Gastrocnemius medialis (tissue), 4 donors: ENCODE results near the gene DRGX. TPM values are rescaled to one million over a fixed set of nuclear protein-coding genes. Genes with fewer than 3 reads are reported as not detected.

Experiments
- ATAC-seq, 2 donors: fragments of 150-250 bp; one replicate each; pipeline ENCODE4 v1.9.1; 2016
- DNase-seq, 2 donors: peaks; one replicate each; pipeline ENCODE4 v3.0.0-alpha.2; 2019
- H3K27ac ChIP-seq, 4 donors: fragments of 200-600 bp; sonication (generic); 1 replicate in 1 of 4; 2 replicates in 3 of 4; pipeline ENCODE4 v1.5.1; 2016 to 2018; ENCODE audit warnings: mild to moderate bottlenecking in 2 of 4, moderate library complexity in 1 of 4
- H3K27me3 ChIP-seq, 3 donors: fragments of 200-600 bp; sonication (generic) in 2 of 3; 1 replicate in 1 of 3; 2 replicates in 2 of 3; pipeline versions ENCODE4 v1.5.1 to v1.6.0; 2016 to 2019; ENCODE audit warnings: mild to moderate bottlenecking in 1 of 3, moderate library complexity in 1 of 3
- H3K36me3 ChIP-seq, 2 donors: fragments of 200-600 bp; sonication (generic) in 1 of 2; one replicate each; pipeline ENCODE4 v1.5.1; 2017 to 2018
- H3K4me1 ChIP-seq, 2 donors: fragments of 200-600 bp; sonication (generic) in 1 of 2; one replicate each; pipeline ENCODE4 v1.5.1; 2016 to 2017; ENCODE audit warnings: mild to moderate bottlenecking in 2 of 2
- H3K4me3 ChIP-seq, 4 donors: fragments of 200-600 bp; sonication (generic) in 3 of 4; 1 replicate in 1 of 4; 2 replicates in 3 of 4; pipeline ENCODE4 v1.5.1; 2016 to 2019; ENCODE audit warnings: mild to moderate bottlenecking in 2 of 4
- H3K9me3 ChIP-seq, 3 donors: fragments of 200-600 bp; sonication (generic) in 2 of 3; 1 replicate in 1 of 3; 2 replicates in 2 of 3; pipeline ENCODE4 v1.5.1; 2016 to 2019
- CTCF ChIP-seq, 5 experiments: fragments of 450-650 bp in 3 of 5; fragments of 200-600 bp in 2 of 5; sonication (generic) in 2 of 5; IDR thresholded peaks in 4 of 5; conservative IDR thresholded peaks in 1 of 5; 1 replicate in 4 of 5; 2 replicates in 1 of 5; pipeline ENCODE4 v1.5.1; 2016 to 2019; ENCODE audit warnings: antibody characterized with exemption in 5 of 5, mild to moderate bottlenecking in 3 of 5, moderate library complexity in 3 of 5
- POLR2A ChIP-seq, 2 donors: fragments of 450-650 bp; IDR thresholded peaks; one replicate each; pipeline ENCODE4 v1.6.1; 2017; ENCODE audit warnings: antibody characterized with exemption in 2 of 2, mild to moderate bottlenecking in 2 of 2, moderate library complexity in 2 of 2
- in situ Hi-C, 4 donors: fragments of 200-750 bp; cut with MboI; loops; one replicate each; pipeline versions ENCODE4 v1.15.0 to v1.8.0; 2017; ENCODE audit warnings: low sequenced_read_pairs in 4 of 4
- intact Hi-C: fragments of 100-400 bp; cut with DNase I; formaldehyde crosslinking; loops from one replicate; pipeline ENCODE4 v1.15.1; 2023; ENCODE audit warnings: low total_unique reads
- total RNA-seq, 4 donors: library from RNA; depleted of rRNA; stranded (reverse); fragments of >200 nt; gene quantifications; one replicate each; pipeline versions ENCODE4 v1.1.0 to v1.2.3, GENCODE V29; 2016

The DRGX gene
- total RNA-seq, 4 donors from 2014 or later = not detected

- Histone ChIP-seq H3K27ac (no peak overlapping the region), H3K4me1 (no peaks in the 10 kb centered on the region), H3K4me3 (no peak overlapping the region), H3K9me3 (no peaks in the 10 kb centered on the region), H3K27me3 (peaks cover 0 to 6% (median 5%) of the 10 kb centered on the region in 3 donors), H3K36me3 (no peaks in the 10 kb centered on the region)
- DNase-seq = no peak
- no peak for TF ChIP-seq POLR2A (IDR thresholded peaks at IDR 0.05)
- intact Hi-C loops (no loop called here), in situ Hi-C loops (loop anchor here in 2 of 4 donors (25.0 kb wide), 1 partner anchor 397 kb away; no protein-coding TSS in a partner anchor)
- no peak for ATAC-seq
These were observed 11.5 kb downstream of the DRGX start for GRCh38 chr10:49384268-49384953.

- Histone ChIP-seq H3K36me3 (no peaks in the 10 kb centered on the region), H3K27ac (no peak overlapping the region), H3K9me3 (no peaks in the 10 kb centered on the region), H3K4me3 (no peak overlapping the region), H3K4me1 (no peaks in the 10 kb centered on the region), H3K27me3 (peaks cover 0 to 5% (median 1%) of the 10 kb centered on the region in 3 donors)
- TF ChIP-seq POLR2A (IDR thresholded peaks at IDR 0.05) (no peak), CTCF (IDR thresholded peaks at IDR 0.05 in 4 of 5, conservative IDR thresholded peaks at IDR 0.05 in 1 of 5) (no peak)
- ATAC-seq (no peak), DNase-seq (no peak)
- intact Hi-C loops = no loop called here
- in situ Hi-C loops = loop anchor here in 2 of 4 donors (25.0 kb wide), 1 partner anchor 397 kb away; no protein-coding TSS in a partner anchor
These were observed 12.0 kb downstream of the DRGX start for GRCh38 chr10:49383853-49384252.

DNA sequence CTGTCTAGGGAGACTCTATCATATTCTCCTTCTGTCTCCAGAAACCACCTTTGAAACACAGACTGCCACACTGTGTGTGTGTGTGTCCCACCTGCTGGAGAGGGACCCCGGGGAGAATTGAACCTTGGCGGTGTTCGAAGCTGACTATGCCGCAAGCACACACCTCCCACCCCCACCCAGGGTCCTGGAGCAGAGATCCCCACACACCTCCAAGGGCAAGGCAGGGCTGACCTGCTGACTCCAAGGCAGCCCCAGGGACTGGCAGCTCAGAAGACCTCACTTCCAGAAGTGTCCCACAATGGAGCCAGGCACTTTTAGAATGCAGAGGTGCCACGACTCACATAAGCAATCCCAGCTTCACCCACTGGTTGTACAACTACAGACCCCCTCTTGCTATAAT, 13.1 kb downstream of the DRGX start:
- ATAC-seq (no peak), DNase-seq (no peak)
- intact Hi-C loops (no loop called here), in situ Hi-C loops (loop anchor here in 2 of 4 donors (25.0 kb wide), 1 partner anchor 396 kb away; no protein-coding TSS in a partner anchor)
- Histone ChIP-seq H3K36me3 (no peaks in the 10 kb centered on the region), H3K4me1 (no peaks in the 10 kb centered on the region), H3K27me3 (peaks cover 0 to 5% (median 0%) of the 10 kb centered on the region in 3 donors), H3K27ac (no peak overlapping the region), H3K9me3 (no peaks in the 10 kb centered on the region), H3K4me3 (no peak overlapping the region)
- no peak for TF ChIP-seq POLR2A (IDR thresholded peaks at IDR 0.05)
- TF ChIP-seq CTCF (IDR thresholded peaks at IDR 0.05 in 4 of 5, conservative IDR thresholded peaks at IDR 0.05 in 1 of 5) = no peak

DNA sequence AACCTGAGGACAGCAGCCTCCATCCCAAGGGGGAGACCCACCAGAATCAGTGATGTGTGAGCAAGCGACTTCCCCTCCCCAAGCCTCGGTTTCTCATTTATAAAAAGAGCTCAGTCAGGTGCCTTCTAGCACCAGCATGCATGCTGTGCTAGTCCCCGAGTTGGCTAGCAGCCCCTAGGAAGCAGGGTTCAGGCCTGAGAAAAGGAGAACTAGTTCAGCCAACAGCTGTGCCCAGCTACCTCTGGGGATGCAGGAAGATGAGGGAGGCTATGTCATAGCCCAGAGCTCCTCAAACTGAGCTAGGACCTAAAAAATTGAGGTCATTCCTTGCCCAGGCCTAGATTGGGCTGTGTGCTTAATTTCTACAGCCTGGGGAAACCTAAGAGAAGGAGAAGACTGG, 13.7 kb downstream of the DRGX start:
- ATAC-seq (no peak), DNase-seq (no peak)
- in situ Hi-C loops = loop anchor here in 2 of 4 donors (25.0 kb wide), 1 partner anchor 395 kb away; no protein-coding TSS in a partner anchor
- H3K36me3 ChIP-seq = no peaks in the 10 kb centered on the region
- peaks cover 0 to 3% (median 0%) of the 10 kb centered on the region in 3 donors for H3K27me3 ChIP-seq
- intact Hi-C loops = no loop called here
- H3K4me1 ChIP-seq = no peaks in the 10 kb centered on the region
- TF ChIP-seq POLR2A (IDR thresholded peaks at IDR 0.05) (no peak), CTCF (IDR thresholded peaks at IDR 0.05 in 4 of 5, conservative IDR thresholded peaks at IDR 0.05 in 1 of 5) (no peak)
- no peak overlapping the region for H3K4me3 ChIP-seq
- H3K27ac ChIP-seq = no peak overlapping the region
- no peaks in the 10 kb centered on the region for H3K9me3 ChIP-seq

- Histone ChIP-seq H3K4me3 (no peak overlapping the region), H3K36me3 (no peaks in the 10 kb centered on the region), H3K9me3 (no peaks in the 10 kb centered on the region), H3K4me1 (no peaks in the 10 kb centered on the region), H3K27me3 (peaks cover 0 to 3% (median 0%) of the 10 kb centered on the region in 3 donors), H3K27ac (no peak overlapping the region)
- TF ChIP-seq POLR2A (IDR thresholded peaks at IDR 0.05) = no peak
- no peak for TF ChIP-seq CTCF (IDR thresholded peaks at IDR 0.05 in 4 of 5, conservative IDR thresholded peaks at IDR 0.05 in 1 of 5)
- intact Hi-C loops = no loop called here
- in situ Hi-C loops = loop anchor here in 2 of 4 donors (25.0 kb wide), 1 partner anchor 394 kb away; no protein-coding TSS in a partner anchor
- DNase-seq (no peak), ATAC-seq (no peak)
These were observed 14.6 kb downstream of the DRGX start for GRCh38 chr10:49381111-49381900.
